PFSK-1 (cell line): Measurements from ENCODE around the gene CTNNAL1.

Experiments
- FOXP2 ChIP-seq: optimal IDR thresholded peaks from 2 replicates; pipeline ENCODE3; 2011; ENCODE audit warnings: borderline replicate concordance, control low read depth, inconsistent platforms; ENCODE audit not compliant: insufficient read depth; ENCODE audit errors: extremely low read length, extremely low read depth
- POLR2AphosphoS5 ChIP-seq: IDR thresholded peaks from 2 replicates; pipeline ENCODE4 v1.6.1; 2012; ENCODE audit warnings: low read depth, mild to moderate bottlenecking, control low read depth, low read length, moderate library complexity
- REST ChIP-seq, 2 experiments: IDR thresholded peaks; 2 replicates each; pipeline versions ENCODE4 v1.6.1 to v1.8.0; 2011 to 2012; ENCODE audit warnings: low read depth in 2 of 2, low read length in 2 of 2, control low read depth in 1 of 2, inconsistent platforms in 1 of 2, mild to moderate bottlenecking in 1 of 2, moderate library complexity in 1 of 2; ENCODE audit not compliant: insufficient read depth in 1 of 2
- SIN3A ChIP-seq: IDR thresholded peaks from 2 replicates; pipeline ENCODE4 v1.6.1; 2012; ENCODE audit warnings: mild to moderate bottlenecking, low read length, moderate library complexity, borderline replicate concordance; ENCODE audit not compliant: insufficient read depth
- TAF1 ChIP-seq: IDR thresholded peaks from 2 replicates; pipeline ENCODE4 v1.6.1; 2012; ENCODE audit warnings: low read length, control low read depth, borderline replicate concordance; ENCODE audit not compliant: insufficient read depth

CTNNAL1 gene

GRCh38 chr9:108933718-108934322, 79.5 kb downstream of the CTNNAL1 start, which contains the start of gene ELP1:
TSS of gene ELP1 (minus strand) at chr9:108934124. CDS start at chr9:108931146, 2,978 bp downstream.
- peak; percentile 77 for TF ChIP-seq FOXP2
- peak; percentile 74 for TF ChIP-seq POLR2AphosphoS5
- peak in 1 of 2 experiments; percentile 39; a peak in 1 of 4 replicates for TF ChIP-seq REST (IDR thresholded peaks at IDR 0.05; ENCODE audit: insufficient read depth in 1 of 2, low read depth in 2 of 2, low read length in 2 of 2)
- no peak; the same call in 1 of the 2 replicates for TF ChIP-seq SIN3A
- TF ChIP-seq TAF1, result peak; percentile 60; the same call in 1 of the 2 replicates

- TF ChIP-seq REST (IDR thresholded peaks at IDR 0.05; ENCODE audit: insufficient read depth in 1 of 2, low read depth in 2 of 2, low read length in 2 of 2), result no peak
- TF ChIP-seq FOXP2, result no peak
- no peak for TF ChIP-seq POLR2AphosphoS5
- no peak for TF ChIP-seq TAF1
- TF ChIP-seq SIN3A, result no peak
Measured at GRCh38 chr9:108933231-108933717, 80.0 kb downstream of the CTNNAL1 start.

GRCh38 chr9:108928386-108928785, 84.9 kb downstream of the CTNNAL1 start:
- no peak for TF ChIP-seq REST (IDR thresholded peaks at IDR 0.05; ENCODE audit: insufficient read depth in 1 of 2, low read depth in 2 of 2, low read length in 2 of 2)
- TF ChIP-seq POLR2AphosphoS5, result no peak
- TF ChIP-seq TAF1, result no peak
- no peak for TF ChIP-seq SIN3A
- no peak for TF ChIP-seq FOXP2

- TF ChIP-seq REST (IDR thresholded peaks at IDR 0.05; ENCODE audit: insufficient read depth in 1 of 2, low read depth in 2 of 2, low read length in 2 of 2) (no peak), FOXP2 (no peak), TAF1 (no peak), POLR2AphosphoS5 (no peak), SIN3A (no peak)
Measured at GRCh38 chr9:108924466-108924865, 88.8 kb downstream of the CTNNAL1 start.
